HG03460 (cell line): ENCODE data around the gene HECTD1.
"Not testable (repeated sequence)": the region's sequence is repeated elsewhere in the genome, so short reads cannot be mapped to it uniquely, and the experiment has no call there.

Experiments used
- ATAC-seq: cut with Tn5 transposase; IDR thresholded peaks from one replicate; pipeline ENCODE4 v1.9.1; 2021; ENCODE audit not compliant: unreplicated experiment

HECTD1 gene

DNA sequence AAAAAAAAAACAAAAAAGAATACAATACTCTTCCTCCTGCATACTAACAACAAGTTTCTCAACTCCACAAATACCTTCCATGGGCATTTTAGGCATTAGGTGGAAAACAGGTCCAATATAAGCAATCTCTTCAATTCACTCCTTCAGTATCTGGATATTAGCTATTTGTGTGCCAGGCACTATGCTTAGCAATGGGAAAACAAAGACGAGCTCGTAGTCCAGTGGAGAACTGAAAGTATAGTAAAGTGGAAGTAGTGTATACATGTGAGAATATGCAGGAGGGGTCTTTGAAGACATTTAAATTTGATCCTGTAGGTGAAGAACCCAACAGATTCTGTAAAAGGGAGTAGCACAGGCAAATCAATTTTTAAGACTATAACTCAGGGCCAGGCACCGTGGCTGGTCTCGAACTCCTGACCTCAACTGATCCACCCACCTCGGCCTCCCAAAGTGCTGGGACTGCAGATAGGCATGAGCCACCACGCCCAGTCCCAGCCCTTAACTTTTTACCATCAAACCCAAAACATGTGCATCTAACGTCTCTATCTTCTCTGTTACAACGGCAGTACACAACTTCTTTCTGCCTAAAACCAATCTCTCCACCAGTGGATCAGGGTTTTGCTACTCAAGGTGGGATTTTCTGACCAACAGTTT, 10.6 kb downstream of the HECTD1 start:
- ATAC-seq, result no peak

DNA sequence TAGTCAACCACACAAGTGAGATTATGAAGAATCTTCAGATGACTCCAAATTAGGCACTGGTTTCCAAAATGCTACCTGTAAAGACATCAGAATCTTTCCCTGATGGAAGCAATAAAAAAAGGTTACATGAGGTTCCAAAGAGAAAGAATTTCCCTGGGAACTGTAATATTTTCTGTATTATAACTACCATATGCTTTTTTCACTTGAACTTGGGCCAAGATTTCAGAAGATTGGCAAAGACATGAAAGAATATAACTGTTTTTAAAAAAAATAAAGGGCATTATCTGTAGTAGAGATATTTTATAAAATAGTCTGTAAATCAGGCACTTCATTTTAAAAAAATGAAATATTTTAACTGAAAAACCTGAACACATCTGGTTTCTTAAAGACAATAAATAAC, 12.9 kb downstream of the HECTD1 start:
- no peak for ATAC-seq

DNA sequence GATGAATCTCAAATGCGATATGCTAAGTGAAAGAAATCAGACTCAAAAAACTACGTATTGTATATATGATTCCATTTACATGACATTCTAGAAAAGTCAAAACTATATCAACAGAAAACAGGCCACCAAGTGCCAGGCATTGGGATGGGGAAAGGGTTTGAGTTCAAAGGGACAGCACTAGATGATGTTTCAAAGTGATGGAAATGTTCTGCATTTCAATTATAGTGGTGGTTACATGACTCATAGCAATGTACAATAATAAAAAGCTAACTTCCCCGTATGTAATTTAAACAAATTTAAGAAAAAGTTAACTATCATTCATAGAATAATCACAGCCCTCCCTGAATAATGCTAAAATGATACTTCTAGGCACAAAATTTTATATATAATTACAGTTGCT, 13.5 kb downstream of the HECTD1 start:
- no peak for ATAC-seq

DNA sequence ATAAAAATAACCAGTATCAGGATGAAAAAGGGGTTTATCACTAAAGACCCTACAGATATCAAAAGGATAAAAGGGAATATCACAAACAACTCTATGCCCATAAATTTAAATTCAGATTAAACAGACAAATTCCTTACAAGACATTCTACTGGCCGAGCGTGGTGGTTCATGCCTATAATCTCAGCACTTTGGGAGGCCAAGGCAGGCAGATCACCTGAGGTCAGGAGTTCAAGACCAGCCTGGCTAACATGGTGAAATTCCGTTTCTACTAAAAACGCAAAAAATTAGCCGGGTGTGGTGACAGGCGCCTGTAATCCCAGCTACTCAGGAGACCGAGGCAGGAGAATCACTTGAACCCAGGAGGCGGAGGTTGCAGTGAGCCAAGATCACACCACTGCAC, 15.0 kb downstream of the HECTD1 start:
- not testable (repeated sequence) for ATAC-seq

DNA sequence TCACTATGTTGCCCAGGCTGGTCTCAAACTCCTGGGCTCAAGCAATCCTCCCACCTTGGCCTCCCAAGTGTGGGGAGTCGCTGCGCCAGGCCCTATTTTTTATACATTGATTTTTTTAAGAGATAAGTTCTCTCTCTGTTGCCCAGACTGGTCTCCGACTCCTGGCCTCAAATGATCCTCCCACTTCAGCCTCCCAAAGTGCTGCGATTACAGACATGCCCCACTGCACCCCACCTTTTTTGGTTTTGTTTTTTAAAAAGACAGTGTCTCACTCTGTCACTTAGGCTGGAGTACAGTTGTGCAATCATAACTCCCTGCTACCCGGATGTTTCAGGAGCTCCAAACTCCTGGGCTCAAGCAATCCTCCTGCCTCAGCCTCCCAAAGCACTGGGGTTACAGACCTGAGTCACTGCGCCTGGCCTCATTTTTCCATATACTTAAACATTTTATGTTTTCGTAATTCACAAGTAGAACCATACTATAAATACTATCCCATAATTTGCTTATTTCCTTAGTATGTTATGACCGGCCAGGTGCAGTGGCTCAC, 16.8 kb downstream of the HECTD1 start:
- no peak for ATAC-seq

DNA sequence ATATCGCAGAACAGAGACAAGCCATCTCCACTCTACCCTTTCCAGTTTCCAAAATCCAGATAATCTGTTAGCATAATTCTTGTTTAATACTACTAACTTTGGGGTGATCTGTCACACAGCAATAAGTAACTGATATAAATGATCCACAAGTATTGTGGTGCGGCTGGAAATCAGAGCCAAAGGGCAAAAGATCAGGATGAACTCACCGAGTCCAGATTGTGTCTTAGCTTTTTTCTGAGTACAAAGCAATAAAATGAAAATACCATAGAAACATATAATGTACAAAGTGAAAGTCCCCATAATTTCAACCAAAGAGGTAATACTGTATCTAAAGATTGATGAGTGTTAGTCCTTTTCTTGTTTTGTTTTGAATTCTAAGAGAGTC, 17.4 kb downstream of the HECTD1 start:
- no peak for ATAC-seq

DNA sequence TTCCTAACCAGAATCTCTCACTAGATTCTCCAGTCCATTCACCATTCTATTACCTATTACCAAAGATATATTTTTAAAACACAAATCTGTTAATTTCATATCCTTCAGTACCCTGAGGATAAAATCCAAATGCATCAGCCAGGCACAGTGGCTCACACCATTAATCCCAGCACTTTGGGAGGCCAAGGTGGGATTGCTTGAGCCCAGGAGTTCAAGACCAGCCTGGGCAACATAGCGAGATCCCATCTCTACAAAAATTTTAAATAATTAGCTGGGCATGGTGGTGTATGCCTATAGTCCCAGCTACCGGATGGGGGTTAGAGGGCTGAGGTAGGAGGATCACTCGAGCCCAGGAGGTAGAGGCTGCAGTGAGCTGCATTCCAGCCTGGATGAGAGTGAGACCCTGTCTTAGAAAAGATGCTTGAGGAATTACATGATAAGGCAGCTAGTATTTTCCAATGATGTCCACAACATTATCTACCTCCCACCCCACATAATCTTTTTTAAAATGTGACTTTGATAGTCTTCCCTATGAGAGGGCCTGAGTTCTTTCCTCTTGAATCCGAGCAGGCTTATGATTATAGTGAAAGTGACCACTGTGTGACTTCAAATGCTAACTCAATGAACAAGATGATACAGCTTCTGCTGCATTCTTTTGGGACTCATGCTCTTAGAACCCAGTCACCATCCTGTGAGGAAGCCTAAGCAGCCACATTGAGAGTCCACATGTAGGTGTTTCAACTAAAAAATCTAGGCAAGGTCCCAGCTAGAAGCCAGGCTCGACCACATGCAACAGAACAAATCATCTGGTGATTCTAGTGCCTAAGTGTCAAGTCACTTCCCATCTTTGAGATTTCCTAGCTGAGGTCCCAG, 18.0 kb downstream of the HECTD1 start:
- no peak for ATAC-seq

DNA sequence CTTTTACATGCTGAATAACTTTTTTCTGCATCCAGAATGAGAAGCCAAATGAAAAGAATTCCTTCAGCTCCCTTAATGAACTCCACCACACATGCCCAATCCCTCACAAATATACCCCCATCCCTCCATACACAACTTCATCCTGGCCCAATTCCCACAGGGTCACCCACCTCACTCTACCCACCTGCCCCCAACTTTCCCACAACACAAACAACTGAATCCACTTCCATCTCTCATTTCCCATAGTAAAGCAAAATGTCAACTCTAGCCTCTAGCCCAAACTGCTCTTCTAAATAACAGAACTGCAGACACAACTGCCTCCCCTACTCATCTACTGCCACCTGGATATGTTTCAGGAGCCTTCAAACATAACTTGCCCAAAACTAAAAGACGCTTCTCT, 18.8 kb downstream of the HECTD1 start:
- no peak for ATAC-seq

DNA sequence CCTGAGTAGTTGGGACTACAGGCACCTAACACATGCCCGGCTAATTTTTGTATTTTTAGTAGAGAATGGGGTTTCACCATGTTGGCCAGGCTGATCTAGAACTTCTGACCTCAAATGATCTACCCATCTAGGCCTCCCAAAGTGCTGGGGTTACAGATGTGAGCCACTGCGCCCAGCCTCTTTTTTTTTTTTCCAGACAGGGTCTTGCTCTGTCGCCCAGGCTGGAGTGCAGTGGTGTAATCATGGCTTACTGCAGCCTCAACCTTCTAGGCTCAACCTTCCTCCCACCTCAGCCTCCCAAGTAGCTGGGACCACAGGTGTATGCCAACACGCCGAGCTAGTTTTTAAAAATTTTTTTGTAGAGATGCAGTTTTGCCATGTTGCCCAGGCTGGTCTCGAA, 25.6 kb downstream of the HECTD1 start:
- not testable (repeated sequence) for ATAC-seq

DNA sequence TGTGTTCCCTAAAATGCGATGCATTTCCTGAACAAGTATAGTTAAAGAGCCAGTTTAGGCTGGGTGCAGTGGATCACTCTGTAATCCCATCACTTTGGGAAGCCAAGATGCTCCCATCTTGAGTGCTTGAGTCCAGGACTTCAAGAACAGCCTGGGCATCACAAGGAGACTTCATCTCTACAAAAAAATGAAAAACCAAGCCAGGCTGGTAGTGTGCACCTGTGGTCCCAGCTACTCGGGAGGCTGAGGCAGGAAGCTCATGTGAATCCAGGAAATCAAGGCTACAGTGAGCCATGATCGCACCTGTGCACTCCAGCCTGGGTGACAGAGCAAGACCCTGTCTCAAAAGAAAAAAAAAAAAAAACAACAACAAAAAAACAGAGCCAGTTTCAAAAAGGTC, 26.3 kb downstream of the HECTD1 start:
- ATAC-seq, result no peak

DNA sequence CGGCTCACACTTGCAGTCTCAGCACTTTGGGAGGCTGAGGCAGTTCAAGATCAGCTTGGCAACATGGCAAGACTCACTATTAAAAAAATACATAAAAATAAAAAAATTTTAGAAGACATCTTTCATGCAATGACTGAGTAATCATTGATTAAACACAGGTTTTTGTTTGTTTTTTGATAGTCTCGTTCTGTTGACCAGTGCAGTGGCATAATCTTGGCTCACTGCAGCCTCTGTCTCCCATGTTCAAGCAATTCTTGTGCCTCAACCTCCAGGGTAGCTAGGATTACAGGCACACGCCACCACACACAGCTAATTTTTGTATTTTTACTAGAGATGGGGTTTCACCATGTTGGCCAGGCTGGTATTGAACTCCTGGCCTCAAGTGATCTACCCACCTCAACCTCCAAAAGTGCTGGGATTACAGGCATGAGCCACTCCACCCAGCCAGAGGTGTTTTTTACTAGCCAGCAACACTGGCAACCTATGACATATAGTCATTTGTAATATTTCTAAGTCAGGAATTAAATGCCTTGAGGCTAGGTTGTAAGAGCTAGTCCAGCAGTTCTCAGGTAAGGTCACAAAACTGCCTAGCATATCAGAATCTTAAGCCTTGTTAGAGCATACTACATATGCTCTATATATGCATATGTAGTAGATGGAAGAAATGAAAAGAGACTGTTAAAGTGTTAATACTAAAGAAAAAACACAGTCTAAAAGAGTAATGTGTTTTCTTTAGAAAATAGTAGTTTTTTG, 27.1 kb downstream of the HECTD1 start:
- no peak for ATAC-seq

DNA sequence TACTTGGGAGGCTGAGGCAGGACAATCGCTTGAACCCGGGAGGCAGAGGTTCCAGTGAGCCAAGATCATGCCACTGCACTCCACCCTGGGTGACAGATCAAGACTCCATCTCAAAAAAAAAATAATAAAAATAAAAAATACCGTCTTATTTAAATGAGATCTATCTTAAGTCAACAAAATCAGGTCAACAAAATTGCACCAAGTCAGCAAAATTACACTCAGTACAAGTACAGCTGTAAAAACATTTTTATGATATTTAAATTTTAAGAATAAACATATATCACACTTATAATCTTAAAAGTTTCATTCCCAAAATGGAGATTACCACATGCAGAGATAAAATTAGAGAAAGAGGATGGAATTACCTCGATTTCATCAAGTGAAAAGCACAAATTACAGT, 33.2 kb downstream of the HECTD1 start:
- ATAC-seq, result no peak

DNA sequence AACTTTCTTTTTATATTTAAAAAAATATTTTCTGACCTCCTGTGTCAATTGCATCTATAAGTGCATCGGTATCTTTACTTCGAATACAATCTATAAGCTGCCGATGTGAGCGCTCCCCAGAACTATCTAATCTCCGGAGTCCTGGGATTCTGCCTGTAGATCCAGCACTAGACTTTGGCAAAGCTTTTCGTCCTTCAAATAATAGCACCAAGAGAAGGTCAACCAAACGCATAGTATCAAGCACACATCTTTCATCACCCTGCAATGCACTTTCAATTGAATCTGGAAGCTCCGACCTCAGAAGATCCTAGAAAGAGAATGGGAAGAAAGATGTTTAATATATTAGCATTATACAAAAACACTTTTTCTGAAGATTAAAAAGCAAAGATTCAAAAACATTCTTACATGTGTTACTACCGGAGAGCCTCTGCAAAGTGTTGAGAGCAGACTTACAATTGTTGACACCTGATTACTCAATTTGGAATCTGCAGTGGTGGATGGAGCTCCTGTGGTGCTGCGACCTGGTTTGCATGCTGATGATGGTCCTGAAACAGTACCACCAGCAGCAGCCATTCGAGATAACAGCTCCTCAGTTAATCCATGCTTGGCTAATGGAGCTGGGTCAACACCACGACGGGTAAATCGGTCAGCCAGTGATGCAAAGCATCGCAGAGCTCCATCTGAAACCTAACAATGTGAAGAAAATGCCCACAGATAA, 34.3 kb downstream of the HECTD1 start:
- no peak for ATAC-seq

DNA sequence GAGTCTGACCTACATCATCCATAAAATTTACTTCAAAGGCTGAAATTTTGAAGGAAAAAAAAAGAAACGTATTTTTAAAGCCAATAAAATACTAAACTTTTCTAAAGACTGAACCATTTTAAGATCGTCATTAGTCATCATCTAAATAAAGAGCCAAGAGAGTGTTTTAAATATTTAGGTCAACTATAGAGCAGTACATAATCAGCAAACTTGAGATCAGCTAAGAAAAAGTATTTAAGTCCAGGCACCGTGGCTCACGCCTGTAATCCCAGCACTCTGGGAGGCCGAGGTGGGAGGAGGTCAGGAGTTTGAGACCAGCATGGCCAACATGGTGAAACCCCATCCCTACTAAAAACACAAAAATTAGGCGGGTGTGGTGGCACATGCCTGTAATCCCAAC, 35.5 kb downstream of the HECTD1 start:
- ATAC-seq, result no peak

DNA sequence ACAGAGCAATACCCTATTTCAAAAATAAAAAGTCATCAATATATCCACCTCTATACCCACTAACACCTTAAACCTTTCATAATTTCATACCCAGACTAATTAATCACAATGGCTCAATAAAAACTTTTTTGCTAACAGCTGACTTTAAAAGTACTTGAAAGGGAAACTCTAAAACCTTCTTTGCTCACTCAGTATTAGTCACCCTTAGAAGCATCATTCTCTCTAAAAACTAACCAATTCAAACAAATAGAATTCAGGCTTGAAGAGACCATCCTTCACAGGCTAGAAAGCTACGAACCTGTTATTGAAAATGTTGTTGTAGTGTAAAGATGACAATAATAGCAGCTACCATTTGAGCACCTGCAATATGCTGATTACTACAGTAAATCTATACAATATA, 37.2 kb downstream of the HECTD1 start:
- no peak for ATAC-seq

DNA sequence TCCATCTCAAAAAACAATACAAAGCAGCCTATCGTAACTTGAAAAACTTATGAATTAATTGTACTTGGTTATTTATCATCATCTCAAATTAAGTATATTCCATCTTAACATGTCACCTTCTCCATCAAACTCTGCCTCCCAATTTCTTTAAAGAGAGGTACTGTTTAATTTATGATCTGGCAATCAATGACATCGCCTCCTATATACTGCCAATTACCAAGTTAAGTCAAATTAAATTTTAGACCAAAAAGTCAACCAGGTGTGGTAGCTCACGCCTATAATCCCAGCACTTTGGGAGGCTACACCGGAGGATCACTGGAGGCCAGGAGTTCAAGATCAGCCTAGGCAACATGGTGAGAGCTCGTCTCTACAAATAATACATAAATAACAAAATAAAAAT, 37.7 kb downstream of the HECTD1 start:
- ATAC-seq, result no peak

DNA sequence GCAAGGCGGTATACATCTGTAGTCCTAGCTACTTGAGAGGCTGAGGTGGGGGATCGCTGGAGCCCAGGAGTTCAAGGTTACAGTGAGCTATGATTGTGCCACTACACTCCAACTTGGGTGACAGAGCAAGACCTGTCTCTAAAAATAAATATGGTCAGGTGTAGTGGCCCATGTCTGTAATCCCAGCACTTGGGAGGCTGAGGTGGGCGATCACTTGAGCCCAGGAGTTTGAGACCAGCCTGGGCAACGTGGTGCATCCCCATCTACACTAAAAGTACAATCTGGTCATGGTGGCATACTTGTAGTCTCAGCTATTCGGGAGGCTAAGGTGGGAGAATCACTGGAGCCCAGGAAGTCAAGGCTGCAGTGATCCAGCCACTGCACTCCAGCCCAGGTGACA, 40.6 kb downstream of the HECTD1 start:
- ATAC-seq, result no peak

DNA sequence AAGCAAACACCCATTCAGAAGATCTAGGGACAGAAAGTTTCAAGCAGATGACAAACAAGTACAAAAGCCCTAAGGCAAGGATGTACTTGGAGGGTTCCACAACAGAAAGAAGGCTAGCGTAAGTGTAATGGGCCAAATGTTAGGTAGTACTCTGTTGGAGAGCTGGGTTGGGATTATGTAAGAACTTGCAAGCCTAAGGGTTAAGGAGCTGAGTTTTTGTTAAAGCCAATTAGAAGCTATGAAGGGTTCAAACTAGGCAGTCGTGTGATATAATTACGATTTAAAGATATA, 41.4 kb downstream of the HECTD1 start:
- no peak for ATAC-seq

DNA sequence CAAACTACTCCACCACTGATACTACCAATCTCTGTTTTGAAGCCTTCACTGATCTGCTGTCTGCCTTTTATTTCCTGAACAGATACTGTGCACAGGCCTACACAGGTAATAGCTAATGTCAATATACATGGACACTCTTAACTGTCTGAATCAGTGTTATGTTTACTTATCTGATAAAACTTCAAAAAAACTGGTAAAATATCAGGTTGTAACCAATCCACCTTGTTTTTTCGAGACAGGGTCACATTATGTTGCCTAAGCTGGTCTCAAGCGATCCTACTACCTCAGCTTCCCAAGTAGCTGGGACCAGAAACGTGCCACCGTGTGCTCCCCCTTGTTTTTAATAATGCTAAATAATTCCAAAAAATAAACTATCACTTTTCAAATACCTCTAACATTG, 43.5 kb downstream of the HECTD1 start:
- ATAC-seq, result no peak

DNA sequence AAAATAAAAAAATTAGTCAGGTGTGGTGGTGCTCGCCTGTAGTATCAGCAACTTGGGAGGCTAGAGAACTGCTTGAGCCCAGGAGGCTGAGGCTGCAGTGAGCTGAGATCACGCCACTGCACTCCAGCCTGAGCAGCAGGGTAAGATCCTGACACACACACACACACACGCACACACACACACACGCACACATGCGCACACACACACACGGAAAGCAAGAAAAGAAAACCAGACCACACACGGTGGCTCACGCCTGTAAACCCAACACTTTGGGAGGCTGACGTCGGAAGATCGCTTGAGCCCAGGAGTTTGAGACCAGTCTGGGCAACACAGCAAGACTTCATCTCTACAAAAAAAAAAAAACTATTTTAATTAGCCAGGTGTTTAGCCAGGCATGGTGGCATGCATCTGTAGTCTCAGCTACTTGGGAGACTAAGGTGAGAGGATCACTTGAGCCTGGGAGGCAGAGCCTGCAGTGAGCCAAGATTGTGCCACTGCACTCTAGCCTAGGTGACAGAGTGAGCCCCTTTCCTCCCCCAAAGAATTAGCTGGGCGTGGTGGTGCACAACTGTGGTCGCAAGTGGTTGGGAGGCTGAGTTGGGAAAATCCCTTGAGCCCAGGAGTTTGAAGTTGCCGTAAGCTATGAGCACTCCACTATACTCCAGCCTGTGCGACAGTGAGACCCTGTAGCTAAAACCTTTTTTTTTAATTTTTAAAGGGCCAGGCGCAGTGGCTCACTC, 44.5 kb downstream of the HECTD1 start:
- ATAC-seq, result no peak

DNA sequence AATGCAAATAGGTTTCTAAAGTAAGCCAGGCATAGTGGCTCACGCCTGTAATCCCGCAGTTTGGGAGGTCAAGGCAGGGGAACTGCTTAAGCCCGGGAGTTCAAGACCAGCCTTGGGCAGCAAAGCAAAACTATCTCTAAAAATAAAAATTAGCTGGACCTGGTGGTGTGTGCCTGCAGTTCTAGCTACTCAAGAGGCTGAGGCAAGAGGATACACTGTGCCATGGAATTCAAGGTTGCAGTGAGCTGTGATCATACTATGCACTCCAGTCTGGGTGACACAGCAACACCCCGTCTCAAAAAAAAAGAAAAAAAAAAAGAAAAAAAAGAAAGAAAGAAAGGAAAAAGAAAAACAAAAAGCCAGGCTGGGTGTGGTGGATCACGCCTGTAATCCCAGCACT, 46.3 kb downstream of the HECTD1 start:
- no peak for ATAC-seq
